ENCODE results near the gene SLC6A6.

DNA sequence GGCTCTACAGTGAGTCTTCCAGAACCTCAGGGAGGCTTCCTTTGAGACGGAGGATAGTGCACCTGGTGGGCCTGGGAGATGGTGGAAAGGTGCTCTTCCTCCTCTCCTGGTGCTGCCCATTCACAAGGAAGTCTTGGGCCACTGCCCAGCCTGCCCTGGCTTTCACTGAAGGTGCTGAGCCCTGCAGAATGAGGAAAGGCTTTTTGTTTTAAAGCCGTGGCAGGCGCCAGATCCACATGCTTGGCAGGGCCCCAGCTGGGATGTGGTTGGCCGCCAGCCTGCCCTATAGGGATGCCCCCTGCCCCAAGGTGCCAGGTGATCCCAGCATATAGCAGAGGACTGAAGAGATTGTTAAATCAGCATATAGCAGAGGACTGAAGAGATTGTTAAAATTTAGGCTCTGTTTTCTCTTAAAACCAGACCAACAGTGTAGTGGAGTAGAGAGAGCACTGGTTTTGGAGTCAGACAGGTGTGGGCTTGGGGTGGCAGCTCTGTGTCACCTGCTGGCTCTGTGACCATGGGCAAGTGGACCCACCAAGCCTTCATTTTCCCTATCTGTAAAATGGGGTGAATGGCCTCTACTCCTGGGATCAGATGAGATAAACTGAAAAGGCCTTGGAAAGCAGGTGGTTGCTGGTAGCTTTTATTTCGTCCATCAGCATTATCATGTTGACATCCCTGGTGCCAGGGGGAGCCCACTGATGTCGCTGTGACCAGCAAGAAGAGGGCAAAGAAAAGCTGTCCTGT is 53.3 kb downstream of the SLC6A6 start:
- TF ChIP-seq, protein P1, sequence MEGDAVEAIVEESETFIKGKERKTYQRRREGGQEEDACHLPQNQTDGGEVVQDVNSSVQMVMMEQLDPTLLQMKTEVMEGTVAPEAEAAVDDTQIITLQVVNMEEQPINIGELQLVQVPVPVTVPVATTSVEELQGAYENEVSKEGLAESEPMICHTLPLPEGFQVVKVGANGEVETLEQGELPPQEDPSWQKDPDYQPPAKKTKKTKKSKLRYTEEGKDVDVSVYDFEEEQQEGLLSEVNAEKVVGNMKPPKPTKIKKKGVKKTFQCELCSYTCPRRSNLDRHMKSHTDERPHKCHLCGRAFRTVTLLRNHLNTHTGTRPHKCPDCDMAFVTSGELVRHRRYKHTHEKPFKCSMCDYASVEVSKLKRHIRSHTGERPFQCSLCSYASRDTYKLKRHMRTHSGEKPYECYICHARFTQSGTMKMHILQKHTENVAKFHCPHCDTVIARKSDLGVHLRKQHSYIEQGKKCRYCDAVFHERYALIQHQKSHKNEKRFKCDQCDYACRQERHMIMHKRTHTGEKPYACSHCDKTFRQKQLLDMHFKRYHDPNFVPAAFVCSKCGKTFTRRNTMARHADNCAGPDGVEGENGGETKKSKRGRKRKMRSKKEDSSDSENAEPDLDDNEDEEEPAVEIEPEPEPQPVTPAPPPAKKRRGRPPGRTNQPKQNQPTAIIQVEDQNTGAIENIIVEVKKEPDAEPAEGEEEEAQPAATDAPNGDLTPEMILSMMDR (conservative IDR thresholded peaks at IDR 0.05 in 1 of 2, IDR thresholded peaks at IDR 0.05 in 1 of 2; ENCODE audit: extremely low read depth in 1 of 2, insufficient read depth in 1 of 2, low read depth in 1 of 2, low read length in 2 of 2): no peak
- TF ChIP-seq EZH2 (IDR thresholded peaks at IDR 0.05; ENCODE audit: borderline replicate concordance, low read length): no peak
